H1 (cell line): ENCODE data around the gene LSM14B. TPM values are rescaled to one million over a fixed set of nuclear protein-coding genes. Genes with fewer than 3 reads are reported as not detected.

Experiments used
- ATF2 ChIP-seq: IDR thresholded peaks from 2 replicates; pipeline ENCODE4 v1.6.1; 2012; ENCODE audit warnings: low read length, inconsistent platforms
- CHD2 ChIP-seq: IDR thresholded peaks from 2 replicates; pipeline ENCODE4 v1.6.1; 2012; ENCODE audit warnings: low read length, improper control_type of control experiment
- CHD7 ChIP-seq: fragments of 300-600 bp; sonication (generic); IDR thresholded peaks from 2 replicates; pipeline ENCODE4 v1.7.1; 2012; ENCODE audit warnings: low read length, moderate library complexity, mild to moderate bottlenecking, inconsistent platforms; ENCODE audit not compliant: insufficient replicate concordance
- GTF2F1 ChIP-seq: IDR thresholded peaks from 2 replicates; pipeline ENCODE4 v1.6.1; 2012; ENCODE audit warnings: low read depth, low read length, improper control_type of control experiment, borderline replicate concordance
- JUND ChIP-seq: IDR thresholded peaks from 2 replicates; pipeline ENCODE4 v1.6.1; 2011; ENCODE audit warnings: mild to moderate bottlenecking, improper control_type of control experiment, low read length
- NRF1 ChIP-seq: IDR thresholded peaks from 2 replicates; pipeline ENCODE4 v1.6.1; 2011; ENCODE audit warnings: mild to moderate bottlenecking, low read depth, low read length, improper control_type of control experiment
- POLR2A ChIP-seq, 2 experiments: IDR thresholded peaks; 1 replicate in 1 of 2; 2 replicates in 1 of 2; pipeline ENCODE4 v1.6.1; 2011; ENCODE audit warnings: low read depth in 2 of 2, low read length in 2 of 2, mild to moderate bottlenecking in 2 of 2; ENCODE audit errors: control extremely low read depth in 1 of 2
- RFX5 ChIP-seq: IDR thresholded peaks from 2 replicates; pipeline ENCODE4 v1.6.1; 2011; ENCODE audit warnings: low read depth, low read length, improper control_type of control experiment, borderline replicate concordance
- SP4 ChIP-seq: IDR thresholded peaks from 2 replicates; pipeline ENCODE4 v1.6.1; 2012; ENCODE audit warnings: low read length, inconsistent platforms
- TBP ChIP-seq: IDR thresholded peaks from 2 replicates; pipeline ENCODE4 v1.6.1; 2011; ENCODE audit warnings: low read depth, low read length, improper control_type of control experiment
- TEAD4 ChIP-seq: IDR thresholded peaks from 2 replicates; pipeline ENCODE4 v1.6.1; 2012; ENCODE audit warnings: low read depth, low read length, inconsistent platforms, mixed read lengths
- YY1 ChIP-seq: IDR thresholded peaks from 2 replicates; pipeline ENCODE4 v1.6.1; 2011; ENCODE audit warnings: low read depth, mild to moderate bottlenecking, low read length
- polyA plus RNA-seq, 7 experiments: library from polyadenylated mRNA; depleted of rRNA in 3 of 7; stranded (reverse) in 5 of 7; unstranded in 2 of 7; fragments of >200 nt in 5 of 7; fragments of 200-250 nt in 2 of 7; gene quantifications; 1 replicate in 5 of 7; 2 replicates in 1 of 7; 4 replicates in 1 of 7; pipeline versions ENCODE4 v1.2.1 to v1.2.3, GENCODE V29; 2011 to 2013; ENCODE audit warnings: missing spikeins in 2 of 7, mixed read lengths in 2 of 7
- total RNA-seq: library from RNA; stranded (reverse); fragmentation: NEBNext Ultra II Directional; extraction: Animal tissue kit (Norgen Biotek cat#: 25700); gene quantifications from 2 replicates; pipeline ENCODE4 v1.2.1, GENCODE V29; 2021

The LSM14B gene
- total and polyA plus RNA-seq, 2 of the 8 experiments (the other 6 are each of a cell fraction or from before 2014, with no cell fraction given): 58.3 to 65.6 TPM

- TF ChIP-seq CHD7 (no peak), CHD2 (no peak), TBP (no peak), SP4 (no peak), NRF1 (no peak), JUND (no peak), POLR2A (IDR thresholded peaks at IDR 0.05; ENCODE audit: control extremely low read depth in 1 of 2, low read depth in 2 of 2, low read length in 2 of 2) (no peak), YY1 (no peak), ATF2 (no peak), TEAD4 (no peak), GTF2F1 (no peak), RFX5 (no peak)
Measured at GRCh38 chr20:62105592-62105991, 16.7 kb upstream of the LSM14B start (continued).
